GM12891 (cell line): ENCODE data around the gene DIP2C.

ENCODE experiments used
- POLR2A ChIP-seq: IDR thresholded peaks from 2 replicates; pipeline ENCODE4 v1.6.1; 2011; ENCODE audit warnings: low read depth, low read length, control low read depth
- POLR2AphosphoS5 ChIP-seq: IDR thresholded peaks from 2 replicates; pipeline ENCODE4 v1.6.1; 2011; ENCODE audit warnings: low read depth, low read length, control low read depth

DNA sequence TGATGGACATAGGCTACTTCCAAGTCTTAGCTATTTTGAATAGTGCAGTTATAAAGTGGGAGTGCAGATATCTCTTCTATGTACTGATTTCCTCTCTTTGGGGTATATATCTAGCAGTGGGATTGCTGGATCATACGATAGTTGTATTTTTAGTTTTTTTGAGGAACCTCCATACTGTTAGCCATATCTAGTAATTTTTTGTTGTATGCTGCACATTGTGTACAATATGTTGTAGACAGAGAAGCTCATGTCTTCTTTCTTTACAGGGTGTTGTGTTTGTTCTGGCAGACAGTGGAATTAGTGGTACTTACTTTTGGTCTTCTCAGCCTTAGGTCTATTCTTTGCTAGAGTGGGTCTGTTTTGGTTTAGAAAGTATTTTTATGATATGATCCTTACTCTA lies 13.7 kb upstream of the DIP2C start:
- TF ChIP-seq POLR2AphosphoS5, result no peak
- TF ChIP-seq POLR2A, result no peak
